Nephron (organoid): ENCODE data around the gene SOX10.

ENCODE experiments used
- H3K27ac Mint-ChIP-seq, 3 experiments: 2 replicates each; pipeline ENCODE4 v1.8.0; 2020; ENCODE audit warnings: mixed read lengths in 3 of 3, mild to moderate bottlenecking in 2 of 3, moderate library complexity in 1 of 3
- H3K27me3 Mint-ChIP-seq: 2 replicates; pipeline ENCODE4 v1.8.0; 2021; ENCODE audit warnings: low read depth, mild to moderate bottlenecking, moderate library complexity, mixed read lengths
- H3K36me3 Mint-ChIP-seq: 2 replicates; pipeline ENCODE4 v1.8.0; 2020; ENCODE audit warnings: low read depth, mixed read lengths
- H3K4me1 Mint-ChIP-seq: 2 replicates; pipeline ENCODE4 v1.8.0; 2020; ENCODE audit warnings: mixed read lengths
- H3K4me3 Mint-ChIP-seq, 3 experiments: 2 replicates each; pipeline ENCODE4 v1.8.0; 2020; ENCODE audit warnings: mild to moderate bottlenecking in 3 of 3, mixed read lengths in 3 of 3, moderate library complexity in 2 of 3
- H3K9me3 Mint-ChIP-seq: 2 replicates; pipeline ENCODE4 v1.8.0; 2020; ENCODE audit warnings: mixed read lengths
- CTCF ChIP-seq, 3 experiments: fragments of 200-600 bp; sonication (generic); IDR thresholded peaks; one replicate each; pipeline ENCODE4 v1.5.0; 2021; ENCODE audit warnings: antibody characterized with exemption in 3 of 3; ENCODE audit not compliant: unreplicated experiment in 3 of 3

The SOX10 gene

GRCh38 chr22:37932401-37932800 lies 52.0 kb downstream of the SOX10 start:
- peaks cover 29% of the 10 kb centered on the region for H3K36me3 Mint-ChIP-seq
- no peak overlapping the region for H3K27ac Mint-ChIP-seq
- H3K27me3 Mint-ChIP-seq, result no peaks in the 10 kb centered on the region
- H3K4me3 Mint-ChIP-seq, result no peak overlapping the region
- H3K4me1 Mint-ChIP-seq, result peaks cover 11% of the 10 kb centered on the region
- H3K9me3 Mint-ChIP-seq, result no peaks in the 10 kb centered on the region
- no peak for TF ChIP-seq CTCF (IDR thresholded peaks at IDR 0.05; ENCODE audit: unreplicated experiment in 3 of 3)

GRCh38 chr22:37931893-37932389 lies 52.4 kb downstream of the SOX10 start:
- H3K4me3 Mint-ChIP-seq, result no peak overlapping the region
- no peaks in the 10 kb centered on the region for H3K9me3 Mint-ChIP-seq
- no peaks in the 10 kb centered on the region for H3K27me3 Mint-ChIP-seq
- TF ChIP-seq CTCF (IDR thresholded peaks at IDR 0.05; ENCODE audit: unreplicated experiment in 3 of 3), result no peak
- no peak overlapping the region for H3K27ac Mint-ChIP-seq
- peaks cover 11% of the 10 kb centered on the region for H3K4me1 Mint-ChIP-seq
- peaks cover 28% of the 10 kb centered on the region for H3K36me3 Mint-ChIP-seq

GRCh38 chr22:37930952-37931440 lies 53.4 kb downstream of the SOX10 start:
- H3K36me3 Mint-ChIP-seq, result peaks cover 28% of the 10 kb centered on the region
- no peaks in the 10 kb centered on the region for H3K9me3 Mint-ChIP-seq
- peaks cover 11% of the 10 kb centered on the region for H3K4me1 Mint-ChIP-seq
- H3K27me3 Mint-ChIP-seq, result no peaks in the 10 kb centered on the region
- no peak for TF ChIP-seq CTCF (IDR thresholded peaks at IDR 0.05; ENCODE audit: unreplicated experiment in 3 of 3)
- H3K4me3 Mint-ChIP-seq, result no peak overlapping the region
- H3K27ac Mint-ChIP-seq, result no peak overlapping the region

GRCh38 chr22:37930270-37930951 lies 53.9 kb downstream of the SOX10 start:
- H3K36me3 Mint-ChIP-seq, result peaks cover 28% of the 10 kb centered on the region
- H3K27ac Mint-ChIP-seq, result no peak overlapping the region
- H3K4me3 Mint-ChIP-seq, result no peak overlapping the region
- peaks cover 11% of the 10 kb centered on the region for H3K4me1 Mint-ChIP-seq
- H3K9me3 Mint-ChIP-seq, result no peaks in the 10 kb centered on the region
- no peaks in the 10 kb centered on the region for H3K27me3 Mint-ChIP-seq
- TF ChIP-seq CTCF (IDR thresholded peaks at IDR 0.05; ENCODE audit: unreplicated experiment in 3 of 3), result no peak

GRCh38 chr22:37929390-37929789 lies 55.0 kb downstream of the SOX10 start:
- Mint-ChIP-seq H3K27me3 (no peaks in the 10 kb centered on the region), H3K9me3 (no peaks in the 10 kb centered on the region), H3K27ac (no peak overlapping the region), H3K4me1 (peaks cover 11% of the 10 kb centered on the region), H3K36me3 (peaks cover 28% of the 10 kb centered on the region), H3K4me3 (no peak overlapping the region)
- TF ChIP-seq CTCF (IDR thresholded peaks at IDR 0.05; ENCODE audit: unreplicated experiment in 3 of 3), result no peak

GRCh38 chr22:37927637-37927936 lies 56.8 kb downstream of the SOX10 start:
- Mint-ChIP-seq H3K27me3 (no peaks in the 10 kb centered on the region), H3K4me1 (peaks cover 4% of the 10 kb centered on the region), H3K36me3 (peaks cover 21% of the 10 kb centered on the region), H3K9me3 (no peaks in the 10 kb centered on the region), H3K4me3 (no peak overlapping the region), H3K27ac (no peak overlapping the region)
- no peak for TF ChIP-seq CTCF (IDR thresholded peaks at IDR 0.05; ENCODE audit: unreplicated experiment in 3 of 3)
